Neuronal stem cell (in vitro differentiated cells): ENCODE data around the gene CD164L2.

Experiments used
- DNase-seq: peaks from one replicate; pipeline ENCODE4 v3.0.0-alpha.2; 2013; ENCODE audit warnings: low spot score
- H2AFZ ChIP-seq: one replicate; pipeline ENCODE4 v1.6.1; 2013; ENCODE audit warnings: mild to moderate bottlenecking, low read length, inconsistent platforms
- H2AK5ac ChIP-seq: 2 replicates; pipeline ENCODE4 v1.6.1; 2013; ENCODE audit warnings: low read depth, mild to moderate bottlenecking, inconsistent platforms, low read length, moderate library complexity, mixed read lengths
- H2BK120ac ChIP-seq: 2 replicates; pipeline ENCODE4 v1.6.1; 2013; ENCODE audit warnings: low read depth, mild to moderate bottlenecking, inconsistent platforms, low read length, moderate library complexity, mixed read lengths
- H2BK12ac ChIP-seq: one replicate; pipeline ENCODE4 v1.6.1; 2013; ENCODE audit warnings: low read length, inconsistent platforms
- H2BK15ac ChIP-seq: 2 replicates; pipeline ENCODE4 v1.6.1; 2013; ENCODE audit warnings: mild to moderate bottlenecking, low read length, inconsistent platforms, mixed read lengths
- H2BK5ac ChIP-seq: one replicate; pipeline ENCODE4 v1.6.1; 2013; ENCODE audit warnings: inconsistent platforms, mild to moderate bottlenecking, low read length, moderate library complexity
- H3K14ac ChIP-seq: one replicate; pipeline ENCODE4 v1.6.1; 2013; ENCODE audit warnings: low read length, inconsistent platforms
- H3K18ac ChIP-seq: 2 replicates; pipeline ENCODE4 v1.6.1; 2013; ENCODE audit warnings: low read length, inconsistent platforms
- H3K23ac ChIP-seq: 2 replicates; pipeline ENCODE4 v1.6.1; 2013; ENCODE audit warnings: low read depth, mild to moderate bottlenecking, mixed read lengths, low read length, inconsistent platforms; ENCODE audit not compliant: poor library complexity
- H3K27ac ChIP-seq: replicated peaks from 3 replicates; pipeline ENCODE4 v1.5.1; 2013; ENCODE audit warnings: low read length, inconsistent platforms
- H3K27me3 ChIP-seq, 3 experiments: 2 replicates each; pipeline ENCODE4 v1.6.1; 2013; ENCODE audit warnings: low read length in 3 of 3, mild to moderate bottlenecking in 2 of 3, inconsistent platforms in 1 of 3, low read depth in 1 of 3, mixed read lengths in 1 of 3, moderate library complexity in 1 of 3; ENCODE audit not compliant: control insufficient read depth in 3 of 3, insufficient read depth in 3 of 3
- H3K36me3 ChIP-seq, 2 donors: replicated peaks in 1 of 2; 2 replicates each; pipeline ENCODE4 v1.6.1; 2013; ENCODE audit warnings: low read length in 2 of 2; ENCODE audit not compliant: control insufficient read depth in 2 of 2, insufficient read depth in 2 of 2
- H3K4ac ChIP-seq: 2 replicates; pipeline ENCODE4 v1.6.1; 2013; ENCODE audit warnings: inconsistent platforms, mild to moderate bottlenecking, low read length, moderate library complexity
- H3K4me1 ChIP-seq, 2 donors: 1 replicate in 1 of 2; 2 replicates in 1 of 2; pipeline ENCODE4 v1.6.1; 2013; ENCODE audit warnings: low read length in 2 of 2, low read depth in 1 of 2; ENCODE audit not compliant: control insufficient read depth in 2 of 2, insufficient read depth in 1 of 2
- H3K4me2 ChIP-seq: one replicate; pipeline ENCODE4 v1.6.1; 2013; ENCODE audit warnings: mild to moderate bottlenecking, low read length, inconsistent platforms; ENCODE audit not compliant: insufficient read depth, poor library complexity, severe bottlenecking
- H3K4me3 ChIP-seq, 2 donors: 2 replicates each; pipeline ENCODE4 v1.5.1; 2013; ENCODE audit warnings: low read length in 2 of 2, mild to moderate bottlenecking in 2 of 2, inconsistent platforms in 1 of 2, moderate library complexity in 1 of 2
- H3K79me1 ChIP-seq: one replicate; pipeline ENCODE4 v1.6.1; 2013; ENCODE audit warnings: low read depth, mild to moderate bottlenecking, inconsistent platforms, low read length, moderate library complexity
- H3K9ac ChIP-seq: one replicate; pipeline ENCODE4 v1.6.1; 2013; ENCODE audit warnings: mild to moderate bottlenecking, low read depth, low read length, inconsistent platforms; ENCODE audit not compliant: poor library complexity
- H3K9me3 ChIP-seq, 2 donors: replicated peaks in 1 of 2; 2 replicates each; pipeline versions ENCODE3 to v1.6.1; 2013; ENCODE audit warnings: low read length in 2 of 2, mild to moderate bottlenecking in 2 of 2, inconsistent platforms in 1 of 2, low read depth in 1 of 2, mixed read lengths in 1 of 2, moderate library complexity in 1 of 2; ENCODE audit not compliant: control insufficient read depth in 2 of 2, insufficient read depth in 1 of 2
- H4K8ac ChIP-seq: one replicate; pipeline ENCODE4 v1.6.1; 2013; ENCODE audit warnings: low read depth, mild to moderate bottlenecking, inconsistent platforms, low read length, moderate library complexity
- H4K91ac ChIP-seq: one replicate; pipeline ENCODE4 v1.6.1; 2013; ENCODE audit warnings: low read length, low read depth, mild to moderate bottlenecking, inconsistent platforms; ENCODE audit not compliant: poor library complexity
- WGBS, 2 donors: extraction: QIAGEN DNeasy Blood & Tissue Kit; methylation state at CpG; one replicate each; pipeline ENCODE4 v1.1.7; 2013; ENCODE audit warnings: missing lambda C conversion rate in 2 of 2, mixed read lengths in 1 of 2; ENCODE audit not compliant: insufficient read length in 2 of 2, insufficient replicate concordance in 1 of 2; ENCODE audit errors: extremely low coverage in 2 of 2; 5-methylcytosine and 5-hydroxymethylcytosine counted together

The CD164L2 gene

GRCh38 chr1:27356619-27357280 is 26.4 kb downstream of the CD164L2 start:
- no peak for DNase-seq
- Histone ChIP-seq H3K4me2 (no peak overlapping the region), H3K27ac (no peak overlapping the region), H3K23ac (peak overlapping the region; percentile 75), H3K9me3 (no peaks in the 10 kb centered on the region), H3K79me1 (no peaks in the 10 kb centered on the region), H3K14ac (peak overlapping the region; percentile 79), H4K91ac (no peak overlapping the region), H4K8ac (no peak overlapping the region), H3K4ac (no peak overlapping the region), H2BK15ac (peak overlapping the region; percentile 42), H3K4me3 (no peak overlapping the region), H3K27me3 (peaks cover 0 to 39% (median 9%) of the 10 kb centered on the region in 3 experiments), H2BK5ac (peak overlapping the region; percentile 45), H3K18ac (peak overlapping the region; percentile 58), H2BK120ac (no peak overlapping the region), H3K36me3 (peaks cover 3 to 61% of the 10 kb centered on the region in 2 donors), H2AK5ac (peak overlapping the region; percentile 93), H3K9ac (no peak overlapping the region), H3K4me1 (peaks cover 3 to 13% of the 10 kb centered on the region in 2 donors), H2AFZ (peak overlapping the region; percentile 74), H2BK12ac (peak overlapping the region; percentile 60)
- no CpG with 5 or more reads among the region's 37 CpGs for WGBS, 2 donors

GRCh38 chr1:27356277-27356618 is 26.9 kb downstream of the CD164L2 start:
- Histone ChIP-seq H2AK5ac (peak overlapping the region; percentile 93), H2BK120ac (no peak overlapping the region), H3K79me1 (no peaks in the 10 kb centered on the region), H4K8ac (no peak overlapping the region), H2BK12ac (no peak overlapping the region), H3K4me2 (no peak overlapping the region), H3K9me3 (no peaks in the 10 kb centered on the region), H2AFZ (no peak overlapping the region), H3K4ac (no peak overlapping the region), H3K36me3 (peaks cover 3 to 57% of the 10 kb centered on the region in 2 donors), H3K4me3 (no peak overlapping the region), H3K14ac (no peak overlapping the region), H2BK5ac (peak overlapping the region; percentile 45), H4K91ac (no peak overlapping the region), H3K9ac (no peak overlapping the region), H3K27ac (no peak overlapping the region), H3K23ac (no peak overlapping the region), H2BK15ac (peak overlapping the region; percentile 42), H3K4me1 (peaks cover 3 to 16% of the 10 kb centered on the region in 2 donors), H3K27me3 (peaks cover 0 to 35% (median 9%) of the 10 kb centered on the region in 3 experiments), H3K18ac (no peak overlapping the region)
- no peak for DNase-seq
- no CpG with 5 or more reads among the region's 13 CpGs for WGBS, 2 donors

- Histone ChIP-seq H2BK5ac (no peak overlapping the region), H3K14ac (no peak overlapping the region), H3K9ac (no peak overlapping the region), H2AFZ (no peak overlapping the region), H3K79me1 (no peaks in the 10 kb centered on the region), H2BK12ac (no peak overlapping the region), H2BK15ac (no peak overlapping the region), H3K27ac (no peak overlapping the region), H3K4me2 (no peak overlapping the region), H2AK5ac (no peak overlapping the region), H3K36me3 (peaks cover 3 to 55% of the 10 kb centered on the region in 2 donors), H3K23ac (no peak overlapping the region), H2BK120ac (no peak overlapping the region), H3K9me3 (no peaks in the 10 kb centered on the region), H3K27me3 (peaks cover 0 to 30% (median 6%) of the 10 kb centered on the region in 3 experiments), H4K91ac (no peak overlapping the region), H4K8ac (no peak overlapping the region), H3K4me3 (no peak overlapping the region), H3K18ac (no peak overlapping the region), H3K4me1 (peaks cover 6 to 15% of the 10 kb centered on the region in 2 donors), H3K4ac (no peak overlapping the region)
- no CpG with 5 or more reads among the region's 5 CpGs for WGBS, 2 donors
- no peak for DNase-seq
Measured at GRCh38 chr1:27355683-27356082, 27.4 kb downstream of the CD164L2 start.

GRCh38 chr1:27353629-27354028 is 29.5 kb downstream of the CD164L2 start:
- Histone ChIP-seq H3K27ac (no peak overlapping the region), H3K4me1 (peaks cover 15 to 22% of the 10 kb centered on the region in 2 donors), H2BK5ac (no peak overlapping the region), H3K79me1 (peaks cover 1% of the 10 kb centered on the region), H3K4ac (no peak overlapping the region), H3K36me3 (peaks cover 3 to 40% of the 10 kb centered on the region in 2 donors), H3K4me3 (no peak overlapping the region), H3K23ac (no peak overlapping the region), H4K91ac (no peak overlapping the region), H4K8ac (no peak overlapping the region), H2BK120ac (no peak overlapping the region), H3K14ac (no peak overlapping the region), H2BK12ac (no peak overlapping the region), H3K4me2 (no peak overlapping the region), H3K9ac (no peak overlapping the region), H3K27me3 (peaks cover 0 to 24% (median 5%) of the 10 kb centered on the region in 3 experiments), H2BK15ac (no peak overlapping the region), H3K9me3 (peaks cover 0 to 4% of the 10 kb centered on the region in 2 donors), H2AK5ac (no peak overlapping the region), H2AFZ (no peak overlapping the region), H3K18ac (no peak overlapping the region)
- DNase-seq, result no peak
- no CpG with 5 or more reads among the region's 3 CpGs for WGBS, 2 donors
